K562 (cell line): ENCODE results near the gene RBKS. TPM values are rescaled to one million over a fixed set of nuclear protein-coding genes. Genes with fewer than 3 reads are reported as not detected.

ENCODE experiments used
- ATAC-seq: fragments of 200-7000 bp; cut with Tn5 transposase; 3 replicates; pipeline ENCODE4 v1.9.1; 2020; ENCODE audit warnings: moderate library complexity
- BruUV-seq: library from RNA; stranded (reverse); fragments of 400-500 nt; replicated peaks from 2 replicates; lab custom pipeline; 2021; lab: Mats Ljungman, UMichigan
- CTCF ChIA-PET: fragments of 300-600 bp; formaldehyde crosslinking; extraction: SDS; loops from one replicate; lab custom pipeline; 2021; ENCODE audit warnings: low intra/inter-chr PET ratio; lab: Yijun Ruan, JAX
- POLR2A ChIA-PET: fragments of 300-600, 350-650 bp; sonication (Branson Sonifier 250); formaldehyde crosslinking; extraction: SDS; loops from one replicate; lab custom pipeline; 2021; ENCODE audit warnings: antibody characterized with exemption, inconsistent platforms; lab: Yijun Ruan, JAX
- DNase-seq, 4 experiments: peaks; one replicate each; pipeline versions ENCODE4 v3.0.0 to v3.0.0-alpha.2; 2011 to 2018; ENCODE audit warnings: low spot score in 3 of 4, mixed read lengths in 3 of 4; ENCODE audit errors: extremely low read depth in 1 of 4
- FAIRE-seq: peaks from 2 replicates; lab custom pipeline; 2011; peaks lifted over from hg19 to GRCh38; lab: Jason Lieb, UNC
- H2AFZ ChIP-seq: 2 replicates; pipeline ENCODE4 v1.6.0; 2011; ENCODE audit warnings: low read depth, low read length, control low read depth, inconsistent platforms
- H3K27ac ChIP-seq: fragments of 200-600 bp; 3 replicates; pipeline ENCODE4 v1.8.0; 2011; ENCODE audit warnings: low read depth, mild to moderate bottlenecking, control low read depth, inconsistent platforms, low read length, moderate library complexity, mixed read lengths; ENCODE audit errors: extremely low read depth
- H3K27me3 ChIP-seq, 2 experiments: fragments of 300-600 bp in 1 of 2; 2 replicates in 1 of 2; 3 replicates in 1 of 2; pipeline versions ENCODE4 v1.6.0 to v1.8.0; 2011; ENCODE audit warnings: inconsistent platforms in 2 of 2, low read length in 2 of 2, mild to moderate bottlenecking in 1 of 2, mixed read lengths in 1 of 2, moderate library complexity in 1 of 2; ENCODE audit not compliant: control insufficient read depth in 2 of 2, insufficient read depth in 2 of 2
- H3K36me3 ChIP-seq: fragments of 300-600 bp; 3 replicates; pipeline ENCODE4 v1.8.0; 2011; ENCODE audit warnings: mild to moderate bottlenecking, low read length, inconsistent platforms; ENCODE audit not compliant: control insufficient read depth, insufficient read depth
- H3K4me1 ChIP-seq, 2 experiments: fragments of 200-600 bp in 1 of 2; replicated peaks in 1 of 2; 2 replicates in 1 of 2; 3 replicates in 1 of 2; pipeline versions ENCODE4 v1.5.1 to v1.8.0; 2011; ENCODE audit warnings: inconsistent platforms in 2 of 2, low read length in 2 of 2, mild to moderate bottlenecking in 1 of 2, mixed read lengths in 1 of 2, moderate library complexity in 1 of 2; ENCODE audit not compliant: control insufficient read depth in 2 of 2, insufficient read depth in 2 of 2
- H3K4me2 ChIP-seq: 2 replicates; pipeline ENCODE4 v1.6.1; 2011; ENCODE audit warnings: low read length, control low read depth, inconsistent platforms, mixed read lengths; ENCODE audit not compliant: insufficient read depth
- H3K4me3 ChIP-seq: fragments of 200-600 bp; sonication (generic), shearing (Covaris generic); 2 replicates; pipeline ENCODE4 v1.5.1; 2016; ENCODE audit warnings: control low read depth, inconsistent platforms
- H3K79me2 ChIP-seq: fragments of 200-600 bp; 3 replicates; pipeline ENCODE4 v1.8.0; 2011; ENCODE audit warnings: low read length, inconsistent platforms; ENCODE audit not compliant: control insufficient read depth, insufficient read depth
- H3K9ac ChIP-seq, 2 experiments: 2 replicates each; pipeline versions ENCODE4 v1.6.0 to v1.6.1; 2011; ENCODE audit warnings: low read depth in 2 of 2, low read length in 2 of 2, control low read depth in 1 of 2, inconsistent platforms in 1 of 2, mild to moderate bottlenecking in 1 of 2, mixed read lengths in 1 of 2; ENCODE audit not compliant: insufficient read depth in 1 of 2
- H3K9me1 ChIP-seq: one replicate; pipeline ENCODE4 v1.6.0; 2011; ENCODE audit warnings: inconsistent platforms, mild to moderate bottlenecking, low read length, moderate library complexity; ENCODE audit not compliant: control insufficient read depth, insufficient read depth
- H3K9me3 ChIP-seq: replicated peaks from 2 replicates; pipeline ENCODE4 v1.5.1; 2011; ENCODE audit warnings: low read depth, low read length, inconsistent platforms; ENCODE audit not compliant: control insufficient read depth, insufficient read depth
- H4K20me1 ChIP-seq: replicated peaks from 2 replicates; pipeline ENCODE4 v1.6.1; 2011; ENCODE audit warnings: low read length, inconsistent platforms, mixed read lengths; ENCODE audit not compliant: control insufficient read depth, insufficient read depth
- CREM ChIP-seq: IDR thresholded peaks from 2 replicates; pipeline ENCODE4 v1.6.1; 2014; ENCODE audit warnings: antibody characterized with exemption, low read depth
- FOXA3 ChIP-seq, 2 experiments: fragments of 450-650 bp in 1 of 2; sonication (generic) in 1 of 2; formaldehyde crosslinking; IDR thresholded peaks in 1 of 2; conservative IDR thresholded peaks in 1 of 2; 2 replicates each; pipeline versions ENCODE4 v1.4.0 to v1.8.0; 2020 to 2022; ENCODE audit warnings: mild to moderate bottlenecking in 2 of 2, missing genetic modification reagents in 1 of 2
- HDAC3 ChIP-seq: fragments of 450-650 bp; IDR thresholded peaks from 2 replicates; pipeline ENCODE4 v1.6.1; 2018; ENCODE audit warnings: borderline replicate concordance, mild to moderate bottlenecking, moderate library complexity; ENCODE audit not compliant: partially characterized antibody
- HDGF ChIP-seq: fragments of 450-650 bp; IDR thresholded peaks from 2 replicates; pipeline ENCODE4 v1.6.1; 2016
- HNRNPL ChIP-seq: fragments of 200-400 bp; formaldehyde crosslinking; IDR thresholded peaks from 2 replicates; pipeline ENCODE4 v1.6.1; 2017; ENCODE audit warnings: low read depth, mild to moderate bottlenecking, low read length
- KDM2B ChIP-seq: fragments of 250-450 bp; sonication (Bioruptor Pico); IDR thresholded peaks from 2 replicates; pipeline ENCODE4 v1.8.0; 2021; ENCODE audit warnings: mild to moderate bottlenecking, moderate library complexity
- L3MBTL2 ChIP-seq: fragments of 450-650 bp; IDR thresholded peaks from 2 replicates; pipeline ENCODE4 v1.6.1; 2016; ENCODE audit warnings: mild to moderate bottlenecking, moderate library complexity
- MCM2 ChIP-seq: fragments of 450-650 bp; IDR thresholded peaks from 2 replicates; pipeline ENCODE4 v1.6.1; 2017; ENCODE audit warnings: low read depth, mild to moderate bottlenecking
- PATZ1 ChIP-seq: fragments of 250-450 bp; sonication (Bioruptor Pico); IDR thresholded peaks from 2 replicates; pipeline ENCODE4 v1.5.0; 2020; ENCODE audit warnings: mild to moderate bottlenecking, borderline replicate concordance
- RBM22 ChIP-seq: fragments of 200-400 bp; formaldehyde crosslinking; IDR thresholded peaks from 2 replicates; pipeline ENCODE4 v1.6.1; 2018; ENCODE audit warnings: low read length, low read depth; ENCODE audit not compliant: poor library complexity, severe bottlenecking
- SRSF7 ChIP-seq: fragments of 200-400 bp; formaldehyde crosslinking; optimal IDR thresholded peaks from 2 replicates; pipeline ENCODE3; 2017; ENCODE audit warnings: mild to moderate bottlenecking, low read depth, low read length
- TFE3 ChIP-seq: fragments of 450-650 bp; formaldehyde crosslinking; IDR thresholded peaks from 2 replicates; pipeline ENCODE4 v1.4.0; 2020; ENCODE audit warnings: mild to moderate bottlenecking, mixed read lengths
- ZNF12 ChIP-seq: sonication (generic); formaldehyde crosslinking; IDR thresholded peaks from 2 replicates; pipeline ENCODE4 v1.4.0; 2020; ENCODE audit warnings: mild to moderate bottlenecking, missing genetic modification reagents
- ZNF551 ChIP-seq: fragments of 250-450 bp; sonication (Bioruptor Pico); IDR thresholded peaks from 2 replicates; pipeline ENCODE4 v1.5.0; 2021; ENCODE audit warnings: mild to moderate bottlenecking, moderate library complexity
- WGBS: fragments of 100-300 bp; shearing (Covaris generic); methylation state at CpG from one replicate; pipeline ENCODE4 v1.1.6; 2016; ENCODE audit warnings: low coverage, mixed read lengths; ENCODE audit not compliant: insufficient coverage; ENCODE audit errors: missing lambda C conversion rate; 5-methylcytosine and 5-hydroxymethylcytosine counted together
- in situ Hi-C: fragments of 300-500 bp; cut with MboI; formaldehyde crosslinking; loops from 4 replicates; pipeline ENCODE4 v1.15.0; 2018; ENCODE audit warnings: inconsistent platforms, mixed read lengths
- intact Hi-C: fragments of 100-400 bp; cut with micrococcal nuclease; formaldehyde crosslinking; loops from 2 replicates; pipeline ENCODE4 v1.14.2; 2022
- polyA plus RNA-seq, 8 experiments: library from polyadenylated mRNA; depleted of rRNA in 4 of 8; stranded (reverse) in 5 of 8; unstranded in 3 of 8; fragments of >200 nt; fragmentation: Nextera tagmentation in 2 of 8; fragmentation: Illumina TruSeq in 1 of 8; extraction: Ambion mirVana in 2 of 8; extraction: Trizol in 1 of 8; gene quantifications; 2 replicates each; pipeline versions ENCODE4 v1.2.1 to v1.2.3, GENCODE V29; 2011 to 2014; ENCODE audit warnings: inconsistent platforms in 1 of 8, missing spikeins in 1 of 8
- total RNA-seq, 7 experiments: library from RNA; depleted of rRNA in 6 of 7; stranded (reverse); fragments of >200 nt in 6 of 7; fragmentation: Illumina TruSeq in 2 of 7; extraction: Trizol in 2 of 7; gene quantifications; 2 replicates each; pipeline versions ENCODE4 v1.2.1 to v1.2.3, GENCODE V29; 2011 to 2021; ENCODE audit warnings: low replicate concordance in 1 of 7

Gene RBKS
- total and polyA plus RNA-seq, 9 of the 15 experiments (the other 6 are each of a cell fraction or from before 2014, with no cell fraction given) = 0.06 to 0.39 (median 0.19) TPM

- TF ChIP-seq L3MBTL2 (no peak), HNRNPL (no peak), ZNF551 (CRISPR knock-in tag) (no peak), HDAC3 (no peak), MCM2 (no peak)
- H3K9me3 ChIP-seq = no peaks in the 10 kb centered on the region
- H3K4me1 ChIP-seq = no peaks in the 10 kb centered on the region
- 5% methylated on average over 4 of the region's 4 CpGs for WGBS
- no peak overlapping the region for H3K4me3 ChIP-seq
- no peak overlapping the region for H2AFZ ChIP-seq
- BruUV-seq = no TSS peak
- intact Hi-C loops (no loop called here), in situ Hi-C loops (no loop called here)
- CTCF ChIA-PET = no interaction called here
- no peaks in the 10 kb centered on the region for H3K9me1 ChIP-seq
- FAIRE-seq (no peak), ATAC-seq (no peak), DNase-seq (no peak)
- H3K9ac ChIP-seq = no peak overlapping the region
- H4K20me1 ChIP-seq = no peaks in the 10 kb centered on the region
- H3K27me3 ChIP-seq = peaks cover 15 to 20% of the 10 kb centered on the region in 2 experiments; a peak in 3 of 5 replicates
- H3K36me3 ChIP-seq = no peaks in the 10 kb centered on the region
- H3K79me2 ChIP-seq = no peaks in the 10 kb centered on the region
- POLR2A ChIA-PET = interaction anchor here (0.8 kb wide), 1 partner anchor 9 kb away, joined by 3 read pairs; no protein-coding TSS in a partner anchor
- no peak overlapping the region for H3K27ac ChIP-seq
- no peak overlapping the region for H3K4me2 ChIP-seq
Measured at GRCh38 chr2:27844821-27845255, 45.3 kb downstream of the RBKS start.

GRCh38 chr2:27843992-27844391 is 46.2 kb downstream of the RBKS start:
- BruUV-seq = no TSS peak
- no peak overlapping the region for H3K27ac ChIP-seq
- no peaks in the 10 kb centered on the region for H3K4me1 ChIP-seq
- intact Hi-C loops (no loop called here), in situ Hi-C loops (no loop called here)
- H3K4me2 ChIP-seq = no peak overlapping the region
- POLR2A ChIA-PET = interaction anchor here (1.2 to 1.3 kb wide), 2 partner anchors 9 to 11 kb away, joined by 3 to 6 read pairs; no protein-coding TSS in a partner anchor
- no peak overlapping the region for H3K9ac ChIP-seq
- CTCF ChIA-PET = no interaction called here
- H3K36me3 ChIP-seq = no peaks in the 10 kb centered on the region
- H3K27me3 ChIP-seq = peaks cover 15 to 20% of the 10 kb centered on the region in 2 experiments; a peak in 3 of 5 replicates
- TF ChIP-seq CREM (no peak), HDGF (no peak), KDM2B (CRISPR knock-in tag) (no peak), PATZ1 (CRISPR knock-in tag) (no peak), FOXA3 (CRISPR knock-in tag; conservative IDR thresholded peaks at IDR 0.05 in 1 of 2, IDR thresholded peaks at IDR 0.05 in 1 of 2) (no peak), ZNF12 (no peak), TFE3 (CRISPR knock-in tag) (no peak), SRSF7 (no peak), RBM22 (no peak)
- H3K4me3 ChIP-seq = no peak overlapping the region
- no peak for DNase-seq
- H2AFZ ChIP-seq = no peak overlapping the region
- no peaks in the 10 kb centered on the region for H3K9me1 ChIP-seq
- WGBS = 8% methylated on average over 7 of the region's 7 CpGs
- H4K20me1 ChIP-seq = no peaks in the 10 kb centered on the region
- H3K9me3 ChIP-seq = no peaks in the 10 kb centered on the region
- no peaks in the 10 kb centered on the region for H3K79me2 ChIP-seq
- ATAC-seq = no peak
- FAIRE-seq = no peak
